HG02970 (cell line): ENCODE measurements around the gene IER2.
"Not testable (repeated sequence)": the region's sequence is repeated elsewhere in the genome, so short reads cannot be mapped to it uniquely, and the experiment has no call there.

Experiments
- ATAC-seq: cut with Tn5 transposase; IDR thresholded peaks from one replicate; pipeline ENCODE4 v1.9.1; 2021; ENCODE audit warnings: mild to moderate bottlenecking, moderate library complexity, moderate number of reproducible peaks; ENCODE audit not compliant: unreplicated experiment, low FRiP score

Gene IER2

DNA sequence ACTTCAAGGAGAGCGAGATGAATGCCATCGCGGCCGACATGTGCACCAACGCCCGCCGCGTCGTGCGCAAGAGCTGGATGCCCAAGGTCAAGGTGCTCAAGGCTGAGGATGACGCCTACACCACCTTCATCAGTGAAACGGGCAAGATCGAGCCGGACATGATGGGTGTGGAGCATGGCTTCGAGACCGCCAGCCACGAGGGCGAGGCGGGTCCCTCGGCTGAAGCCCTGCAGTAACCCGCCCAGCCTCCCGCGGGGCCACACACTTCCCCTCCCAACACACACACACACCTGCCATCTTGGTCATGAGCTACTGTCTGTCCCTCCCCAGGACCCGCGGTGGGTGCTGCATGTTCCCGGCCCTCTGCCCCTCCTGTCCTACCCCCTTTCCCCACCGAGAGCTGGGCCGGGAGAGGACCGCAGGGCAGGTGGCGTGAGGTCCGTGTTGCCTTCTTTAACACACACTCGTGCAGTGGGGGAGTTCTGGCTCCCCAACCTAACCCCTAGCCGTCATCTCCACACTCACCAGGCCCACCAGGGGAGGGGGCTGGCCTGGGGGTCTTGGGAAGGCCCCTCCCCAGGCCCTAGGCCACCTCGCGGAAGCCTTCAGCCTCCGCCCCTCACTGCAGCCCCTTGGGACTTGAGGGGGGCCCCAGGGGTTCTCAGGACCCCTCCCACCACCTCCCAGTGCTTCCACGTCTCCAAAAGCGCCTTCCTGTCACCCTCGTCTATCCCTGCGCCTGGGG, 11.9 kb upstream of the IER2 start:
- no peak for ATAC-seq

GRCh38 chr19:13138916-13139198, 11.4 kb upstream of the IER2 start:
- ATAC-seq = no peak

GRCh38 chr19:13139633-13140311, 10.4 kb upstream of the IER2 start:
- no peak for ATAC-seq

GRCh38 chr19:13146763-13147563, 3.2 kb upstream of the IER2 start:
- no peak for ATAC-seq

DNA sequence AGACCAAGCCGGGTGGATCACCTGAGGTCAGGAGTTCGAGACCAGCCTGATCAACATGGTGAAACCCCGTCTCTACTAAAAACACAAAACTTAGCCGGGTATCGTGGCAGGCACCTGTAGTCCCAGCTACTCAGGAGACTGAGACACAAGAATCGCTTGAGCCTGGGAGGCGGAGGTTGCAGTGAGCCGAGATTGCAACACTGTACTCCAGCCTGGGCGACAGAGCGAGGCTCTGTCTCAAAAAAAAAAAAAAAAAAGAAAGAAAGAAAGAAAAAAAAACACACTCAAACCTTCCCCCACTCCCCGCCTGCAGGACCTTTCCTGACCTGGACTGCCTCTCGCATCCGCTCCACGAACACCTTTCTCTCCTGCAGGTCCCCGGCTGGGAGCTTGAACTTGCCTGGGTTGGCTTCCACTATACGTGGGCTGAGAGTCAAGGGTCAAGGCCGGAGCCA, 1.0 kb upstream of the IER2 start:
- ATAC-seq = not testable (repeated sequence)

DNA sequence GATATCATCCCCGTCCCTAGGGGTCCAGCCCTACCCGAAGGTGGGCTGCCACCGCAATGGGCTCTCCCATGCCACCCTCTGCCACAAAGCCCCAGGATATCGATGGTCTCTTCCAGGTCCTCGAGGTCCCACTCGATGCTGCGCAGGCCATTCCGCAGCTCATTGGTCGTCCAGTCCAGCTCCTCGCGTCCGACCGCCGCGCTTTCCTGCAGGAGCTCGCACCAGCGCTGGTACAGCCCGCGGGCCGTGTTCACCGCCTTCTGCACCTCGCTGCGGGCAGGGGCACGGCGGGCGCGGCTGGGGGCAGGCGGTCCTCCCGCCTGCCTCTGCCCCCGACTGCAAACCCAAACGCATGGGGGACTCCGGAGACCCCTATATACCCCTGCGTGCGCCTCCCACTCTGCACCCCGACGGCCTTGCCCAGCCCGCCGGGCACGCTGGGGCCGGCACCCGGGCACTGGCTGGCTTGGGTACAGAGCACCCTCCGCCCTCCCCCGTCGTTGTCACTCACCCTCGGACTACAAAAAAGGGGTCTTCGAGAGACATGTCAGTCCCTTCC, 504 bp upstream of the IER2 start:
- no peak for ATAC-seq

DNA sequence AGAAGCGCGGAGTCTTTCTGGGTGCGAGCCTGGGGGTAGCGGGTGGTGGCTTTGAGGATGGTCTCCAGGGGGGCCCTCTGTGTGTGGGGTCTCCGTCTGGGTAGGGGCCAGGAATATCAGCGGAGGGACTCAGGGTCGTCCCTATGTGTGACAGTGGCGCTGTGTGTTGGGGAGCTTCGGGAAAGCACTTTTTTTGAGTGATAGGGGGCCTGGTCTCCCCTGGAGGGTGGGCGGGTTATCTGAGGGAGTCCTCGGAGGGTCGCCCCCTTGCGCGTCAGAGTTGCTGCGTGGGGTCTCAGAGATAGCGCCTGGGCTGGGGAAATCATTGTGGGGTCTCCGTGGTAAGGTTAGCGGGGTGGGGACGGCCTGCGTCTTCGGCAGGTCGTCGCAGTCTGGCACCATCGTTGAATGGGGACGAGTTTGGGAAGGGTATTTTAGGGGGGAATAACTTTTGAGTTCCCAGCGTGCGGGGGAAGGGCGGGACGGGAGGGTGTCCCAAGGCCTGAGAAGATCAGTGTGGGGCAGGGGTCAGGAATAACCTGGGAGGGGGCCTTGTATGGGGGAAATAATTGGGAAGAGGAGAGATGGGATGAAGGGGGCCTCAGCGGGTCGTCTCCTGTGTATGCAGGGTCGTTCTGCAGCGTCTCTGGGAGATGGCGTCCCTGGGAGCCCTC, 857 bp downstream of the IER2 start:
- no peak for ATAC-seq

- ATAC-seq = peak; percentile 29
Observed at GRCh38 chr19:13151605-13152355, 1.6 kb downstream of the IER2 start.

DNA sequence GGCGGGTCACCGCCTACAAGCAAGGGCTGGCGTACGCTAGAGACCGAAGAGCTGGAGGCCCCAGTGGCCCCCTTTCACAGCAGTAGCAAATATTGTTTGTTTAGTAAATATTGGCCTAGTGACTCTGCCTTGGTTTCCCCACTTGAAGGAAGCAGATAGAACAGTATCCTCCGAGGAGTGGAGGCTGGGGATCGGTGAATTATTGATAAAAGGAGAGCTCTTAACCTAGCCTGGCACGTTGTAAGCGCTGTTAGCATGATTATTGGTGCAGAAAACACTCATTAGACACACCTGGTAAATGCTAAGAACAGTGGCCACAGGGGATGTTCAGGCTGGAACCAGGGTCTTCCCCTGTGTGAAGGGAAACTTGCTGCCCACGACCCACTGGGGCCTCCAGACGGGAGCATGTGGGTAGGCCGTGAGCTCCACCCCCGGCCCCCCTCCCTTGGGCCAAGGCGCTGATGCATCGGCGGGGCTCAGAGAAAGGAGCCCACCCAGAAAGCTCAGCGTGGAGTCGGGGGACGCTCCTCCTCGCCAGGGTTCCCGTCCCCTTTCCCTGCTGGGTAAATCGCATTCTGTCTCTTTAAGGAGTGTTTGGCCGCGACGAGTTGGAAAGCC, 2.3 kb downstream of the IER2 start:
- peak; percentile 1 for ATAC-seq

DNA sequence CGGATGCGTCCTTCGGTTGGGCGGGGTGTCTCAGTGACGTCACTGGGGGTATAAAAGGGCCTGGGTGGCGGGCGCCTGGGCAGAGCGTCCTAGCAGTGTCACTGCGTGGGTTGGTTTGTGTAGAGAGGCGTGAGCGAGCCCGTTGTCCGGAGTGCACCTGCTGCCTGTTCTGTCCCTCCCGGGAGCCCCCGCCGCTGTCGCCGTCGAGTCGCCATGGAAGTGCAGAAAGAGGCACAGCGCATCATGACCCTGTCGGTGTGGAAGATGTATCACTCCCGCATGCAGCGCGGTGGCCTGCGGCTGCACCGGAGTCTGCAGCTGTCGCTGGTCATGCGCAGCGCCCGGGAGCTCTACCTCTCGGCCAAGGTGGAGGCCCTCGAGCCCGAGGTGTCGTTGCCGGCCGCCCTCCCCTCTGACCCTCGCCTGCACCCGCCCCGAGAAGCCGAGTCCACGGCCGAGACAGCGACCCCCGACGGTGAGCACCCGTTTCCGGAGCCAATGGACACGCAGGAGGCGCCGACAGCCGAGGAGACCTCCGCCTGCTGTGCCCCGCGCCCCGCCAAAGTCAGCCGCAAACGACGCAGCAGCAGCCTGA, 2.9 kb downstream of the IER2 start:
- ATAC-seq = peak; percentile 33

DNA sequence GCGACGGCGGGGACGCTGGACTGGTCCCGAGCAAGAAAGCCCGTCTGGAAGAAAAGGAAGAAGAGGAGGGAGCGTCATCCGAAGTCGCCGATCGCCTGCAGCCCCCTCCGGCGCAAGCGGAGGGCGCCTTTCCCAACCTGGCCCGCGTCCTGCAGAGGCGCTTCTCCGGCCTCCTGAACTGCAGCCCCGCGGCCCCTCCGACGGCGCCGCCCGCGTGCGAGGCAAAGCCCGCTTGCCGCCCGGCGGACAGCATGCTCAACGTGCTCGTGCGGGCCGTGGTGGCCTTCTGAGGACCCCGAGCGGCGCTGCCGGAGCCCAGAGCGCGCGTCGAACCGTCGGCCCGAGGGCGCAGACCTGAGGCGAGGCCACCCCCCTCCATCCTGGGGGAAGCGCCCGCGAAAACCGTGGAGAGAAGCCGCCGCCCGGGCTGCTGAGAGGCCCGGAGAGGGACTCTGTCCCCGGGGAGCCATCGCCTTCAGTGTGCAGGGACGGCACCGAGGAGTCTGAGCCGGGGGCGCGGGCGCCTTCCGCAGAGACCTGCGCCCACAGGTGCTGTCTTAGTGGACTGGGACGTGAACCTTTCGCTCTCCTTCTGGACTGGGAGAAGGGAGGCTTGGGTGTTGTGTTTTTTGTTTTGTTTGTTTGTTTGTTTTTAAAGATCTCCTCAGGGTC, 3.5 kb downstream of the IER2 start:
- ATAC-seq = no peak

GRCh38 chr19:13154241-13154778, 4.1 kb downstream of the IER2 start:
- no peak for ATAC-seq

- no peak for ATAC-seq
Observed at GRCh38 chr19:13154911-13155471, 4.8 kb downstream of the IER2 start.

DNA sequence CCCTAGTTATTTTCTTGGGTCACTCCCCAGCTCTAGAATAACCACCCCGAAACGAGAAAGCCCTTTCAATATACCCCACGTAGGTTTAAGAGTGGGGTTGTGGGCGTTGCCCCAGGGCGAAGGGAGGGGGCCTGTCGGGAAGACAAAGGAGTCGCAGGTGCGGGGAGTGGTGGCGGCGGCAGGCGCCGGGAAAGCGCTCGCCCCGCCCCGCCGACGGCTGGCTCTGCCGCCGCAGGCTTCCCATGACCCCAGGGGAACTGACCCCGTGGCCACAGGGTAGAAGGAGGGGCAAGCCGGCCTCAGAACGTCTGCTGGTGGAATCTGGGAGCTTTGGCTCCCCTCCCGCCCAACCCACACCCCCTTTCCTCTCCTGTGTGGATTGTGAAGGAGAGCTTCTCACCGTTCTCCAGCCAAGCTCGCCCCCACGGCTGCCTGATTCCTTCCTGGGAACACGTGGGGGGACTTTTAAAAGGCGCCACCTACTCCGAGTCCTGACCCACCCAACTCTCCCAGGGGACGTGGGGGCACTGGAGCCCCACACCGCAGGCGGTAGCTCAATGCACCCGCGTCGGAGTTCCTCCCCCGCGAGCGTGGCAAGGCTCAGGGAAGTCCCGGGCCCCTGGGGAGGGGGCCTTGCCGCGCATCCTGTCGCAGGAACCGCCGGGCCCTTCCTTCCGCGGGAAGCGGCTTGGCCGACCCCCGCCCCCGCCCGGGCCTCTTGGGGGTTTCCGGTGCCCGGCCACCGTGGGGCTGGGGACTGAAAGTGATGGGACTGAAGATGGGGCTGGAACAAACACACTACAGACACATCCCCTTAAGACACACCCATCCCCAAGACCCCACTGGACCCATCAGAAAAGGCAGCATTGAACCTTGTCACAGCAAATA, 5.5 kb downstream of the IER2 start:
- ATAC-seq = no peak

DNA sequence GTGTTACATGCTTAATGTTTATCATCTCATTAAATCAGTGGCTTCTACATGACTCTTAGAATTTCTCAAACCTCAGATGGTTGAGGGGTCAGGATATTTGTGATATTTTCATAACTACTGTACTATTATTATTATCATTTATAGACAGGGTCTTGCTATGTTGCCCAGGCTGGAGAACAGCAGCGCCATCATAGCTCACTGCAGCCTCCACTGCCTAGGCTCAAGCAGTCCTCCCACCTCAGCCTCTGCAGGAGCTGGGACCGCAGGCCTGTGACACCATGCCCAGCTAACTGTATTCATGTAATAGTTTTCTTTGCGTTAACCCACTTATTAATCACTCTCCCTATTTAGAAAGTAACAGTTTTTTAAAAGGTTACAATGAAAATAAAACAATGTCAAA, 9.5 kb downstream of the IER2 start:
- no peak for ATAC-seq

DNA sequence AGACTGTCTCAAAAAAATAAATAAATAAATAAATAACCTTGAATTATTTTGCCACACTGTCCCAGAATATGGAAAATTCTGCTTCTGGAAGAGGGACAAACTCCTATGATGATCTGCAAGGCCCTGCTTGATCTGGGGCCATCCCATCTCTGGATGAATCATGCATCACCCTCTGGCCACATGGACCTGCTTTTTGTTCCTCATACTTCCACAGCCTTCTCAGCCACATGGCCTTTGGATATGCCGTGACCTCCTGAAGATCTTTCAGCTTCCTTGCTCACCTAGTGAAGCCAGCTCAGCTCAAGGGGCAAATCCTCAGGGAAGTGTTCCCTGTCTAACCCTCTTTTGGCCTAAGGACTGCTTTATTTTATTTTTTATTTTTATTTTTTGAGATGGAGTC, 10.3 kb downstream of the IER2 start:
- ATAC-seq = no peak
